LNCAP (cell line): ENCODE measurements around the gene ALKBH5.

Experiments used
- CTCF ChIP-seq: fragments of 450-650 bp; IDR thresholded peaks from 2 replicates; pipeline ENCODE4 v1.5.1; 2017; ENCODE audit warnings: mild to moderate bottlenecking

The ALKBH5 gene

GRCh38 chr17:18182110-18182977 is 1.3 kb upstream of the ALKBH5 start:
- no peak for TF ChIP-seq CTCF

DNA sequence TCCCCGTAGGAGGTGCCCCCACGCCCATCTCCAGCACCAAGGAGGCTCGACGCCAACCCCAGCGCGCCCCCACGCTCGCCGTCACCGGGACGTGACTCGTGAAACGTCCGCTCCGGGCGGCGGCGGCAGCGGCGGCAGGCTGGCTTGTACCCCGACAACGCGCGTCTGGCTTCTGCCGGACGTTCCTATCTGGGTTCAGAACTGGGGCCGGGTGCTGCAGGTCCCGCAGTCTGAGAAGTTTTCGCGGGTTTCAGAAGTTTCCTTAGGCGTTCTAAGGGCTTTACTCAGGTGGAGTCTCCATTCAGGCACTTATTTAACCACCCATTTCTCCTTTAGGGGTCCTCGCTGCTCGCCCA is 672 bp upstream of the ALKBH5 start:
- TF ChIP-seq CTCF = no peak

- TF ChIP-seq CTCF = no peak
These were observed 759 bp downstream of the ALKBH5 start for GRCh38 chr17:18184143-18185031.

- TF ChIP-seq CTCF = no peak
These were observed 1.8 kb downstream of the ALKBH5 start for GRCh38 chr17:18185391-18185790.

GRCh38 chr17:18185832-18186626 is 2.4 kb downstream of the ALKBH5 start:
- no peak for TF ChIP-seq CTCF

GRCh38 chr17:18186627-18186982 is 3.0 kb downstream of the ALKBH5 start:
- no peak for TF ChIP-seq CTCF

GRCh38 chr17:18187226-18187625 is 3.6 kb downstream of the ALKBH5 start:
- TF ChIP-seq CTCF = no peak
